Calu3 (cell line): ENCODE data around the gene LYRM9. TPM values are rescaled to one million over a fixed set of nuclear protein-coding genes. Genes with fewer than 3 reads are reported as not detected.

Source experiments
- BruUV-seq: library from RNA; stranded (reverse); fragments of 400-500 nt; replicated peaks from 2 replicates; lab custom pipeline; 2021; lab: Mats Ljungman, UMichigan
- CTCF ChIA-PET: fragments of 300-600 bp; sonication (Branson Sonifier 250); formaldehyde crosslinking; loops from one replicate; lab custom pipeline; 2022; ENCODE audit warnings: antibody characterized with exemption; lab: Charles Lee
- DNase-seq: peaks from one replicate; pipeline ENCODE4 v3.0.0; 2022
- H3K27ac Mint-ChIP-seq: one replicate; pipeline ENCODE4 v1.8.0; 2022; ENCODE audit warnings: mixed read lengths; ENCODE audit not compliant: unreplicated experiment
- H3K27me3 Mint-ChIP-seq: one replicate; pipeline ENCODE4 v1.8.0; 2022; ENCODE audit warnings: mixed read lengths; ENCODE audit not compliant: unreplicated experiment
- H3K36me3 Mint-ChIP-seq: one replicate; pipeline ENCODE4 v1.8.0; 2022; ENCODE audit warnings: mild to moderate bottlenecking, moderate library complexity, mixed read lengths; ENCODE audit not compliant: insufficient read depth, unreplicated experiment
- H3K4me1 Mint-ChIP-seq: one replicate; pipeline ENCODE4 v1.8.0; 2022; ENCODE audit warnings: mild to moderate bottlenecking, low read depth, mixed read lengths; ENCODE audit not compliant: unreplicated experiment
- H3K4me3 Mint-ChIP-seq: one replicate; pipeline ENCODE4 v1.8.0; 2022; ENCODE audit warnings: mild to moderate bottlenecking, low read depth, moderate library complexity, mixed read lengths; ENCODE audit not compliant: unreplicated experiment
- H3K9me3 Mint-ChIP-seq: one replicate; pipeline ENCODE4 v1.8.0; 2022; ENCODE audit warnings: low read depth, mixed read lengths; ENCODE audit not compliant: unreplicated experiment
- intact Hi-C: fragments of 100-400 bp; cut with micrococcal nuclease; formaldehyde crosslinking; loops from one replicate; pipeline ENCODE4 v1.10.0; 2022; ENCODE audit not compliant: unreplicated experiment
- total RNA-seq: library from RNA; stranded (reverse); gene quantifications from 2 replicates; pipeline ENCODE4 v1.2.3, GENCODE V29; 2022
- TF ChIP-seq, protein P1 (sequence below): fragments of 200-600 bp; IDR thresholded peaks from one replicate; pipeline ENCODE4 v1.8.0; 2022; ENCODE audit warnings: antibody characterized with exemption; ENCODE audit not compliant: unreplicated experiment

LYRM9 gene
- total RNA-seq, 1 experiment from 2014 or later: 1.7 TPM

DNA sequence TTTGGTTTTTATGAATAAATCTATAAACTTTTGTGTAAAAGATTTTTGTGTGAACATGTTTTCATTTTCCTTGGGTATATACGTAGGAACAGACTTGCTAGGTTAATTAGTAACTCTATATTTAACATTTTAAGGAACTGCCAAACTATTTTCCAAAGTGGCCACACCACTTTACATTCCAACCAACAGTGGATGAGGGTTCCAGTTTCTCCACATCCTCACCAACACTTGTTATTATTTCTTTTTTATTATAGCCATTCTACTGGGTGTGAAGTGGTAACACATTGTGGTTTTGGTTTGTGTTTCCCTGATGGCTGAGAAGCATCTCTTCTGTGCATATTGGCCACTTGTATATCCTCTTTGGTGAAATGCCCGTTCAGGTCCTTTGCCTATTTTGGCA is 20.0 kb downstream of the LYRM9 start:
- TF ChIP-seq, protein P1, sequence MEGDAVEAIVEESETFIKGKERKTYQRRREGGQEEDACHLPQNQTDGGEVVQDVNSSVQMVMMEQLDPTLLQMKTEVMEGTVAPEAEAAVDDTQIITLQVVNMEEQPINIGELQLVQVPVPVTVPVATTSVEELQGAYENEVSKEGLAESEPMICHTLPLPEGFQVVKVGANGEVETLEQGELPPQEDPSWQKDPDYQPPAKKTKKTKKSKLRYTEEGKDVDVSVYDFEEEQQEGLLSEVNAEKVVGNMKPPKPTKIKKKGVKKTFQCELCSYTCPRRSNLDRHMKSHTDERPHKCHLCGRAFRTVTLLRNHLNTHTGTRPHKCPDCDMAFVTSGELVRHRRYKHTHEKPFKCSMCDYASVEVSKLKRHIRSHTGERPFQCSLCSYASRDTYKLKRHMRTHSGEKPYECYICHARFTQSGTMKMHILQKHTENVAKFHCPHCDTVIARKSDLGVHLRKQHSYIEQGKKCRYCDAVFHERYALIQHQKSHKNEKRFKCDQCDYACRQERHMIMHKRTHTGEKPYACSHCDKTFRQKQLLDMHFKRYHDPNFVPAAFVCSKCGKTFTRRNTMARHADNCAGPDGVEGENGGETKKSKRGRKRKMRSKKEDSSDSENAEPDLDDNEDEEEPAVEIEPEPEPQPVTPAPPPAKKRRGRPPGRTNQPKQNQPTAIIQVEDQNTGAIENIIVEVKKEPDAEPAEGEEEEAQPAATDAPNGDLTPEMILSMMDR: no peak
- DNase-seq: no peak
- BruUV-seq: no TSS peak
- H3K9me3 Mint-ChIP-seq: no peaks in the 10 kb centered on the region
- no peak overlapping the region for H3K27ac Mint-ChIP-seq
- H3K27me3 Mint-ChIP-seq: peaks cover 42% of the 10 kb centered on the region
- H3K36me3 Mint-ChIP-seq: no peaks in the 10 kb centered on the region
- CTCF ChIA-PET: no interaction called here
- intact Hi-C loops: no loop called here
- H3K4me3 Mint-ChIP-seq: no peak overlapping the region
- H3K4me1 Mint-ChIP-seq: no peaks in the 10 kb centered on the region

DNA sequence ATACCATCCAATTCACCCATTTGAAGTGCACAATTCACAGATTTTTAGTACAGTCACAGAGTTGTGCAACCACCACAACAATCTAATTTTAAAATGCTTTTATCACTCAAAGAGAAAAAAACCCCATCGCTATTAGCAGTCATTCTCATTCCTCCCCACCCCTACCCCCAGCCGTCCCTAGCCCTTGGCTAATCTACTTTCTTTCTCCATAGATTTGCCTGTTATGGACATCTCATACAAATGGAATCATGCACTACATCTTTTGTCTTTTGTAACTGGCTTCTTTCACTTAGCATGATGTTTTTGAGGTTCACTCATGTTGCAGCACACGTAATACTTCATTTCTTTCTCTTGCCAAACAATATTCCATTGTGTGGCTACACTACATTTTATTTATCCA is 20.4 kb downstream of the LYRM9 start:
- TF ChIP-seq, protein P1: no peak
- BruUV-seq: no TSS peak
- Mint-ChIP-seq H3K4me3 (no peak overlapping the region), H3K27ac (no peak overlapping the region), H3K36me3 (no peaks in the 10 kb centered on the region), H3K27me3 (peaks cover 42% of the 10 kb centered on the region), H3K9me3 (no peaks in the 10 kb centered on the region), H3K4me1 (no peaks in the 10 kb centered on the region)
- intact Hi-C loops: no loop called here
- CTCF ChIA-PET: no interaction called here
- DNase-seq: no peak

DNA sequence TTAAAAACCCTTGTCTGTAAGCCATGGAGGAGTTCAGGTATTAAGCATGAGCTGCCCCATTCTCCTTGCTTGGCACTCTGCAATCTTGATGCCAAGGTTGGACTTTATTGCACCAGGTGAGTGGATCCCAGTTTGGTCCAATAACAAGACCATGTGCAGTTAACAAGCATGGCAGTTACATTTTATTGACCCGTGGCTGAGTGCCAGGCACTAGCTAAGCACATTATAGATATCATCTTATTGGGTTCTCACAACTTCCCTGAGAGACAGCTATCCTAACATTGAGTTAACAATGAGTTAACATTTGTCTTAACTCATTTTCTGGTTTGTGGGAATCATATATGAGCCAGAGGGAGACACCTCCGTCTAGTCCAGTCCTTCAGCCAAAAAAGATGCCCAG is 21.8 kb downstream of the LYRM9 start:
- Mint-ChIP-seq H3K27ac (no peak overlapping the region), H3K4me3 (no peak overlapping the region), H3K36me3 (no peaks in the 10 kb centered on the region), H3K27me3 (peaks cover 55% of the 10 kb centered on the region), H3K4me1 (no peaks in the 10 kb centered on the region), H3K9me3 (no peaks in the 10 kb centered on the region)
- CTCF ChIA-PET: interaction anchor here (1.3 kb wide), 1 partner anchor 66 kb away, joined by 4 read pairs; no protein-coding TSS in a partner anchor
- intact Hi-C loops: no loop called here
- BruUV-seq: no TSS peak
- DNase-seq: no peak
- TF ChIP-seq, protein P1: no peak

DNA sequence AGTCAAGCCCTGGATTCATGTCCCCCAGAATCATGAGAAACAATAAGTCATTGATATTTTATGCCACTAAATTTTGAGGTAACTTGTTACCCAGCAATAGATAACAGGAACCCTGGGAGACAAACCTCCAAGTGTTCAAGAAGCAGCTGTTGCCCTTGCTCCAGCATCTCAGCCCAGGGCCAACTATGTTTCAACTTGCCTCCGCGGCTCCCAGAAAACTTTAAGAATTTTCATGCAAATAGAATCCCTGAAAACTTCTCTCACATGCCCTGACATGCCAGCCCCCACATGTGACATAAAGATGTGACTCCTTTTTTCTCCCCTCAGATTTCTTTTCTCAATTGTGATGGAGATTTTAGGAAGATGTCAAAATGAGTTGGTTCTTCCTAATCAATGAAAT is 22.8 kb downstream of the LYRM9 start:
- CTCF ChIA-PET: interaction anchor here (1.3 kb wide), 1 partner anchor 65 kb away, joined by 4 read pairs; no protein-coding TSS in a partner anchor
- no peak overlapping the region for H3K4me3 Mint-ChIP-seq
- H3K27ac Mint-ChIP-seq: no peak overlapping the region
- no peaks in the 10 kb centered on the region for H3K4me1 Mint-ChIP-seq
- peaks cover 57% of the 10 kb centered on the region for H3K27me3 Mint-ChIP-seq
- no peaks in the 10 kb centered on the region for H3K36me3 Mint-ChIP-seq
- no peak for DNase-seq
- TF ChIP-seq, protein P1: no peak
- intact Hi-C loops: no loop called here
- no peaks in the 10 kb centered on the region for H3K9me3 Mint-ChIP-seq
- no TSS peak for BruUV-seq
